GM23248 (cell line): Measurements from ENCODE around the gene CYB5RL. TPM values are rescaled to one million over a fixed set of nuclear protein-coding genes. Genes with fewer than 3 reads are reported as not detected.

ENCODE experiments used
- DNase-seq: peaks from one replicate; pipeline ENCODE4 v3.0.0-alpha.2; 2015
- H2AFZ ChIP-seq: fragments of 200-600 bp; sonication (generic); 2 replicates; pipeline ENCODE4 v1.6.1; 2016; ENCODE audit warnings: antibody characterized with exemption
- H3F3A ChIP-seq: fragments of 200-600 bp; sonication (generic); 2 replicates; pipeline ENCODE4 v1.6.1; 2016; ENCODE audit warnings: mild to moderate bottlenecking, antibody characterized with exemption, mixed run types; ENCODE audit not compliant: insufficient read depth
- H3K27ac ChIP-seq: fragments of 200-600 bp; sonication (generic); 2 replicates; pipeline ENCODE4 v1.5.1; 2016; ENCODE audit warnings: mild to moderate bottlenecking
- H3K27me3 ChIP-seq: fragments of 200-600 bp; sonication (generic); replicated peaks from 2 replicates; pipeline ENCODE4 v1.6.1; 2016; ENCODE audit warnings: mild to moderate bottlenecking; ENCODE audit not compliant: insufficient read depth
- H3K36me3 ChIP-seq: fragments of 200-600 bp; sonication (generic); 2 replicates; pipeline ENCODE4 v1.6.1; 2016; ENCODE audit warnings: low read depth, mild to moderate bottlenecking
- H3K4me1 ChIP-seq: fragments of 200-600 bp; sonication (generic); 2 replicates; pipeline ENCODE4 v1.6.1; 2016; ENCODE audit warnings: mild to moderate bottlenecking; ENCODE audit not compliant: insufficient read depth
- H3K4me2 ChIP-seq: fragments of 200-600 bp; sonication (generic); one replicate; pipeline ENCODE4 v1.6.1; 2016; ENCODE audit warnings: mild to moderate bottlenecking; ENCODE audit not compliant: unreplicated experiment
- H3K4me3 ChIP-seq: fragments of 200-600 bp; sonication (generic); 2 replicates; pipeline ENCODE4 v1.5.1; 2016; ENCODE audit warnings: mild to moderate bottlenecking
- H3K79me2 ChIP-seq: fragments of 200-600 bp; sonication (generic); 2 replicates; pipeline ENCODE4 v1.6.1; 2016; ENCODE audit warnings: mild to moderate bottlenecking; ENCODE audit not compliant: insufficient read depth
- H3K9ac ChIP-seq: fragments of 200-600 bp; sonication (generic); 2 replicates; pipeline ENCODE4 v1.6.1; 2016; ENCODE audit warnings: mild to moderate bottlenecking
- H3K9me2 ChIP-seq: fragments of 200-600 bp; sonication (generic); 2 replicates; pipeline ENCODE4 v1.6.1; 2016; ENCODE audit warnings: mixed run types, mild to moderate bottlenecking, moderate library complexity; ENCODE audit not compliant: insufficient read depth
- H3K9me3 ChIP-seq: fragments of 200-600 bp; sonication (generic); one replicate; pipeline ENCODE4 v1.6.1; 2017; ENCODE audit warnings: low read depth
- H4K20me1 ChIP-seq: fragments of 200-600 bp; sonication (generic); 2 replicates; pipeline ENCODE4 v1.6.0; 2016; ENCODE audit not compliant: insufficient read depth
- EZH2 ChIP-seq: fragments of 200-600 bp; sonication (generic); IDR thresholded peaks from 2 replicates; pipeline ENCODE4 v1.6.1; 2018; ENCODE audit warnings: antibody characterized with exemption, mild to moderate bottlenecking; ENCODE audit not compliant: insufficient read depth, poor library complexity, severe bottlenecking
- EZH2phosphoT487 ChIP-seq: fragments of 200-600 bp; sonication (generic); IDR thresholded peaks from 2 replicates; pipeline ENCODE4 v1.6.1; 2018; ENCODE audit warnings: antibody characterized with exemption, moderate library complexity, mild to moderate bottlenecking, low read depth; ENCODE audit not compliant: insufficient read depth
- WGBS, 2 experiments: methylation state at CpG; one replicate each; pipeline ENCODE4 v1.1.6; 2015 to 2017; ENCODE audit warnings: low lambda C conversion rate in 2 of 2, low coverage in 1 of 2; ENCODE audit errors: missing lambda C conversion rate in 2 of 2; 5-methylcytosine and 5-hydroxymethylcytosine counted together
- in situ Hi-C: fragments of 300-500 bp; cut with MboI; formaldehyde crosslinking; loops from 2 replicates; pipeline ENCODE4 v1.15.0; 2020
- polyA plus RNA-seq: library from polyadenylated mRNA; unstranded; fragments of >200 nt; fragmentation: Nextera tagmentation; extraction: Ambion mirVana; gene quantifications from 2 replicates; pipeline ENCODE4 v1.2.1, GENCODE V29; 2016
- total RNA-seq: library from RNA; depleted of rRNA; stranded (reverse); fragments of >200 nt; shearing (Covaris generic); gene quantifications from 2 replicates; pipeline ENCODE4 v1.2.3, GENCODE V29; 2014

The CYB5RL gene
- total and polyA plus RNA-seq, 2 experiments from 2014 or later: 2.5 to 3.3 TPM

- DNase-seq: no peak
- H3K4me3 ChIP-seq: no peak overlapping the region
- TF ChIP-seq EZH2phosphoT487 (no peak), EZH2 (no peak)
- no peaks in the 10 kb centered on the region for H3K79me2 ChIP-seq
- WGBS, 2 experiments: 79 to 87% methylated on average over 5 of the region's 5 CpGs
- no peaks in the 10 kb centered on the region for H4K20me1 ChIP-seq
- H3K9me3 ChIP-seq: no peaks in the 10 kb centered on the region
- no peak overlapping the region for H3K4me2 ChIP-seq
- no peaks in the 10 kb centered on the region for H3K36me3 ChIP-seq
- H3K27me3 ChIP-seq: no peaks in the 10 kb centered on the region
- H3K27ac ChIP-seq: no peak overlapping the region
- no peaks in the 10 kb centered on the region for H3F3A ChIP-seq
- no peak overlapping the region for H2AFZ ChIP-seq
- H3K4me1 ChIP-seq: no peaks in the 10 kb centered on the region
- no peak overlapping the region for H3K9ac ChIP-seq
- no peaks in the 10 kb centered on the region for H3K9me2 ChIP-seq
- in situ Hi-C loops: no loop called here
Observed at GRCh38 chr1:54180701-54181360, 19.0 kb downstream of the CYB5RL start.

GRCh38 chr1:54178296-54179070, 21.3 kb downstream of the CYB5RL start:
- TF ChIP-seq EZH2: no peak
- 78 to 84% methylated on average over 9 of the region's 9 CpGs for WGBS, 2 experiments
- H4K20me1 ChIP-seq: no peaks in the 10 kb centered on the region

GRCh38 chr1:54177726-54178125, 22.1 kb downstream of the CYB5RL start:
- Histone ChIP-seq H3K27ac (no peak overlapping the region), H3K79me2 (no peaks in the 10 kb centered on the region), H3K36me3 (no peaks in the 10 kb centered on the region), H3K9me3 (no peaks in the 10 kb centered on the region), H4K20me1 (no peaks in the 10 kb centered on the region), H3F3A (no peaks in the 10 kb centered on the region), H3K9me2 (no peaks in the 10 kb centered on the region), H3K4me2 (no peak overlapping the region), H3K9ac (no peak overlapping the region), H3K4me1 (no peaks in the 10 kb centered on the region), H3K27me3 (no peaks in the 10 kb centered on the region), H3K4me3 (no peak overlapping the region), H2AFZ (no peak overlapping the region)
- in situ Hi-C loops: no loop called here
- TF ChIP-seq EZH2phosphoT487 (no peak), EZH2 (no peak)
- 86 to 93% methylated on average over 8 of the region's 8 CpGs for WGBS, 2 experiments
- DNase-seq: no peak

More at GRCh38 chr1:54178296-54179070, 21.3 kb downstream of the CYB5RL start:
- Histone ChIP-seq H3K27ac (no peak overlapping the region), H3K79me2 (no peaks in the 10 kb centered on the region), H3K9ac (no peak overlapping the region), H3K9me2 (no peaks in the 10 kb centered on the region), H3K4me3 (no peak overlapping the region), H3K9me3 (no peaks in the 10 kb centered on the region), H3F3A (no peaks in the 10 kb centered on the region), H3K4me2 (no peak overlapping the region), H3K27me3 (no peaks in the 10 kb centered on the region), H3K4me1 (no peaks in the 10 kb centered on the region), H2AFZ (no peak overlapping the region), H3K36me3 (no peaks in the 10 kb centered on the region)
- no peak for DNase-seq
- in situ Hi-C loops: no loop called here

GRCh38 chr1:54176621-54177327, 23.1 kb downstream of the CYB5RL start:
- Histone ChIP-seq H3F3A (no peaks in the 10 kb centered on the region), H3K27me3 (no peaks in the 10 kb centered on the region), H3K9me2 (no peaks in the 10 kb centered on the region), H4K20me1 (no peaks in the 10 kb centered on the region), H3K4me1 (no peaks in the 10 kb centered on the region), H3K27ac (no peak overlapping the region), H2AFZ (no peak overlapping the region), H3K9me3 (no peaks in the 10 kb centered on the region), H3K9ac (no peak overlapping the region), H3K4me2 (no peak overlapping the region), H3K4me3 (no peak overlapping the region), H3K36me3 (no peaks in the 10 kb centered on the region), H3K79me2 (no peaks in the 10 kb centered on the region)
- whole genome bisulfite sequencing, 2 experiments: 88 to 95% methylated on average over 6 of the region's 6 CpGs
- no peak for DNase-seq
- TF ChIP-seq EZH2phosphoT487 (no peak), EZH2 (no peak)
- in situ Hi-C loops: no loop called here
